Measurements from ENCODE around the gene SNX33.

DNA sequence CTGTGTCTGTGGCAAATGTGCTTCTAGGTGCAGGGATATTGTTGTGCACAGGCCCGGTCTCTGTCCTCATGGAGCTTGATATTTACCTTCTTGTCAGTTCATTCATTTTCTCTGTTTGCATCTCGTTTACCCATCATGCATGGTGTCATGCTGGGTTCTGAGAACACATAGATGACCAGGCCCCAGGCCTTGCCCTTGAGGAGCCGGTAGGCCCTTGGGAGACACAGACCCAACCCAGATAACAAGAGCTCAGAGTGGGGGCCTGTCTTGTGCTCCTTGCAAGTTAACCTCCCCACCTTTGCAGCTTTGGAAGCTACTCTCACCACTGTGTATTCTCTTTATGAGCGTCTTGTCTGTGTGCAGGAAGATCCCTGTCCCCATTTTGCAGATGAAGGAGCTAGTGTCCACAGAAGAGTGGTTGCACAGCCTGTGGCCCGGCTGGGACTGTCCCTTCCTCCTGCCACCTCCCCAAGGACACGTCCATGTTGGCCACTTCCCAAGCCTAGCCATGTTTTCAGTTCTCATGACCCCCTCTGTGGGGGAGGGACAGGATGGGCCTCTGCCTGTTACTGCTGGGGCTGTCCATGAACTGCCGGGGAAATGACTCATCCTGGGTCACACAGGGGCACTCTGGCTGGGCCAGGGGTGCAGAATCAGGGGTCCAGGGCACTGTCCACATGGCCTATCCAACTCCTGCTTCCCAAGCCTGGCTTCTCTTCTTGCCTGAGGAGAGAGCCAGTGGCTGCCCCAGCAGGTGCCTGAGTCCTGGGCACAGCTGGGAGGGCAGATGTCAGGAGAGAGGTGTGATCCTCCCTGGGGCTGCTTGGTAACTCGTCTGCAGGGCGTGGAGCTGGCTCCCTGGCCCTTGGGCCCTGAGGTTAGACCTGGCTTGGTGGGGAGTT lies 3.4 kb downstream of the SNX33 start:
- TF ChIP-seq EZH2 (IDR thresholded peaks at IDR 0.05) (no peak), POLR2AphosphoS5 (IDR thresholded peaks at IDR 0.05; ENCODE audit: borderline replicate concordance, low read depth, low read length) (no peak)

Data from SK-N-MC (cell line).